Measurements from ENCODE around the gene PTPRM.

GRCh38 chr18:7873316-7873715, 306.2 kb downstream of the PTPRM start:
- TF ChIP-seq POLR2AphosphoS5 (IDR thresholded peaks at IDR 0.05; ENCODE audit: low read depth, low read length) (no peak), TAF1 (IDR thresholded peaks at IDR 0.05; ENCODE audit: borderline replicate concordance, low read depth, low read length) (no peak)

Measured in GM12892 (cell line).